Measurements from ENCODE around the gene EVX1. TPM values are rescaled to one million over a fixed set of nuclear protein-coding genes. Genes with fewer than 3 reads are reported as not detected.

EVX1 gene
- total RNA-seq, 1 donor from 2014 or later, result not detected

- no peaks in the 10 kb centered on the region for H3K36me3 ChIP-seq (ENCODE audit: control insufficient read depth, insufficient read depth, low read length)
- peak; percentile 17 for DNase-seq (ENCODE audit: low read depth)
- peak overlapping the region; percentile 35 for H3K4me3 ChIP-seq (ENCODE audit: low read depth, low read length)
- FAIRE-seq, result no peak
- TF ChIP-seq CTCF (IDR thresholded peaks at IDR 0.05; ENCODE audit: insufficient read depth, low read length, severe bottlenecking), result peak; percentile 33
- peaks cover 37% of the 10 kb centered on the region for H3K27me3 ChIP-seq (ENCODE audit: control insufficient read depth, insufficient read depth, low read length)
Measured at GRCh38 chr7:27235387-27236311, 7.0 kb upstream of the EVX1 start.

- H3K27me3 ChIP-seq (ENCODE audit: control insufficient read depth, insufficient read depth, low read length), result peaks cover 58% of the 10 kb centered on the region
- H3K36me3 ChIP-seq (ENCODE audit: control insufficient read depth, insufficient read depth, low read length), result no peaks in the 10 kb centered on the region
- TF ChIP-seq CTCF (IDR thresholded peaks at IDR 0.05; ENCODE audit: insufficient read depth, low read length, severe bottlenecking), result no peak
- H3K4me3 ChIP-seq (ENCODE audit: low read depth, low read length), result no peak overlapping the region
- no peak for FAIRE-seq
- DNase-seq (ENCODE audit: low read depth), result peak; percentile 11
Measured at GRCh38 chr7:27237735-27238334, 4.8 kb upstream of the EVX1 start.

DNA sequence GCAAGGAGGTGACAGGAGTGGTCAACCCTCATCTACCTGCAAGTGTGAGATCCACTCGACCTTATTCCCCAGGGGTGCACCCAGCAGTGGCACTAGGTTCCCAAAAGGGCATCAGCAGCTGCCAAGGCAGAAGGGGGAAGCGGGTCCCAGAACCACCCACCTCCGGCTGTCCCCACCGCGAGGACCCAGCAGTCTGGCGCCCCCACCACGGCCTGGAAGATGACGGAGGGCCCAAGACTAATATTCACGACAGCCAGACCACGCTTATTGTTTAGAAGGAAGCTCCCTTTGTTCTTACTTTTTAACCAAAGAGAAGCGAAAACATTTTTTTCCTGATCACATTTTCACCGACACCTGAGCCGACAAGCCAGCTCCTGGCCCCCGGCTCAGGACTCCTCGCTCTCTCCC, 3.6 kb upstream of the EVX1 start:
- Histone ChIP-seq H3K36me3 (ENCODE audit: control insufficient read depth, insufficient read depth, low read length) (no peaks in the 10 kb centered on the region), H3K4me3 (ENCODE audit: low read depth, low read length) (no peak overlapping the region), H3K27me3 (ENCODE audit: control insufficient read depth, insufficient read depth, low read length) (peaks cover 70% of the 10 kb centered on the region)
- FAIRE-seq, result no peak
- no peak for DNase-seq (ENCODE audit: low read depth)
- TF ChIP-seq CTCF (IDR thresholded peaks at IDR 0.05; ENCODE audit: insufficient read depth, low read length, severe bottlenecking), result no peak

DNA sequence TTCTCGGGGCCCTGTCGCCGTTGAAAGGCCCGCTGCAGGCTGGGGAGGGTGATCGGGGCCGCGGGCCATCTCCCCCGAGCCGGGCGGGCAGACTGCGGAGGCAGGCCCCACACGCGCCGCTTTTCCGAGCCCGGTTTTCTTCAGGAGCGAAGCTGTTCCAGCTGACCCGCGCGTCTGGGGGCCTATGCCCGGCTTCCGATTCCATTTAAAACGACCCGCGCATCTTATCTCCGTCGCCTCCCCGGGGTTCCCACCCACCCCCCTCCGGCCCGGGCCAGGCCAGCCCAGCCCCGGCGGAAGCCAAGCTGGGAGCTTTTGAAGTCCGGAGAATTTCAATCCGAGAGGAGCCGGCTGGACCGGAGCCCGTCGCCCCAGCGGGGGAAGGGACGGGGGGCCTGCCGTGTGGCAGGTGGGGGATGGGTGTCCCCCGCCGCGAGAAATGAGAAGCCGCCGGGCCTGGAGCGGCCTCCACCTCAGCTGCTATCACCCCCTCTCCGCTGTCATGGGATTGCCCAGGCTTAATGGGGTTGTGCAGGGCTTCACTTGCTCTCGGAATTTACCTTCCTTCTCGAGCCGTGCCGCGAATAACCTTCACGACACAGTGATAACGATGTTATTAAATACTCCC, 3.1 kb upstream of the EVX1 start:
- H3K4me3 ChIP-seq (ENCODE audit: low read depth, low read length), result no peak overlapping the region
- H3K27me3 ChIP-seq (ENCODE audit: control insufficient read depth, insufficient read depth, low read length), result peaks cover 75% of the 10 kb centered on the region
- FAIRE-seq (no peak), DNase-seq (ENCODE audit: low read depth) (no peak)
- TF ChIP-seq CTCF (IDR thresholded peaks at IDR 0.05; ENCODE audit: insufficient read depth, low read length, severe bottlenecking), result no peak
- no peaks in the 10 kb centered on the region for H3K36me3 ChIP-seq (ENCODE audit: control insufficient read depth, insufficient read depth, low read length)

GRCh38 chr7:27240015-27240731, 2.4 kb upstream of the EVX1 start:
- Histone ChIP-seq H3K27me3 (ENCODE audit: control insufficient read depth, insufficient read depth, low read length) (peaks cover 80% of the 10 kb centered on the region), H3K4me3 (ENCODE audit: low read depth, low read length) (no peak overlapping the region), H3K36me3 (ENCODE audit: control insufficient read depth, insufficient read depth, low read length) (no peaks in the 10 kb centered on the region)
- DNase-seq (ENCODE audit: low read depth), result no peak
- FAIRE-seq, result no peak
- no peak for TF ChIP-seq CTCF (IDR thresholded peaks at IDR 0.05; ENCODE audit: insufficient read depth, low read length, severe bottlenecking)
